Stimulated activated naive B cell treated with anti-CD40 and anti-IgM and Interleukin-4, amounts not matched to agents 10 μg/mL and 1 μg/mL and 100 μg/mL, for 72 hours (primary cell): ENCODE measurements around the gene KCNG1.
A peak's percentile ranks its signal among the peaks of the same experiment; 100 is the strongest.

Experiments
- ATAC-seq, 2 donors: fragments of 150-1000 bp; cut with Tn5 transposase; replicated peaks; 2 replicates each; pipeline ENCODE4 v1.10.0; 2021; ENCODE audit warnings: moderate library complexity in 1 of 2
- DNase-seq: peaks from one replicate; pipeline ENCODE4 v3.0.0; 2021
- H3K27ac Mint-ChIP-seq: one replicate; pipeline ENCODE4 v1.8.0; 2022; ENCODE audit warnings: mild to moderate bottlenecking, mixed read lengths
- H3K27me3 Mint-ChIP-seq, 2 donors: one replicate each; pipeline ENCODE4 v1.8.0; 2022; ENCODE audit warnings: mixed read lengths in 2 of 2
- H3K36me3 Mint-ChIP-seq, 2 donors: one replicate each; pipeline ENCODE4 v1.8.0; 2022; ENCODE audit warnings: mixed read lengths in 2 of 2, mild to moderate bottlenecking in 1 of 2
- H3K4me1 Mint-ChIP-seq, 2 donors: one replicate each; pipeline ENCODE4 v1.8.0; 2022; ENCODE audit warnings: mixed read lengths in 2 of 2, mild to moderate bottlenecking in 1 of 2
- H3K4me3 Mint-ChIP-seq, 2 donors: one replicate each; pipeline ENCODE4 v1.8.0; 2022; ENCODE audit warnings: mild to moderate bottlenecking in 2 of 2, mixed read lengths in 2 of 2, moderate library complexity in 1 of 2
- H3K9me3 Mint-ChIP-seq, 2 donors: one replicate each; pipeline ENCODE4 v1.8.0; 2022; ENCODE audit warnings: mixed read lengths in 2 of 2, mild to moderate bottlenecking in 1 of 2

Gene KCNG1

DNA sequence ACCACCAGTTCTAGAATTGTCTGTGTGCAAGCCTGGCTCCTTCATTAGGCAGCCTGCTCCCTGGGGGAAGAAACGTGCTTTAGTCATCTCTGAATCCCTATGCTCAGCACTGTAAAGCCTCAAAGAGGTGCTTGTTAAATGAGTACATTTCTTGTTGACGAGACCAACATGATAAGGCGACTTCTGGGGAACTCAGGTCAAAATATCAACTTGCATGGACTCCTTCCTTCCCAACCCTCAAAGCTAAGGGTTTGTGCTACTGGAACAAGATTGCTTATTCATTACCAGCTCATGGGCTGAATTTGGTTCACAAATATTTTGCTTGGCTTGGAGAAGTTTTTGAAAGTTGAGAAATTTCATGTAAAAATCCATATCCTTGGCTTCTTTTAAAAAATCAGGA, 10.6 kb downstream of the KCNG1 start:
- H3K4me1 Mint-ChIP-seq, result peaks cover 17 to 28% of the 10 kb centered on the region in 2 donors
- no peak overlapping the region for H3K27ac Mint-ChIP-seq
- peaks cover 8 to 18% of the 10 kb centered on the region in 2 donors for H3K36me3 Mint-ChIP-seq
- H3K4me3 Mint-ChIP-seq, result no peak overlapping the region
- DNase-seq (no peak), ATAC-seq (no peak)
- H3K27me3 Mint-ChIP-seq, result peaks cover 19 to 29% of the 10 kb centered on the region in 2 donors
- H3K9me3 Mint-ChIP-seq, result no peaks in the 10 kb centered on the region

DNA sequence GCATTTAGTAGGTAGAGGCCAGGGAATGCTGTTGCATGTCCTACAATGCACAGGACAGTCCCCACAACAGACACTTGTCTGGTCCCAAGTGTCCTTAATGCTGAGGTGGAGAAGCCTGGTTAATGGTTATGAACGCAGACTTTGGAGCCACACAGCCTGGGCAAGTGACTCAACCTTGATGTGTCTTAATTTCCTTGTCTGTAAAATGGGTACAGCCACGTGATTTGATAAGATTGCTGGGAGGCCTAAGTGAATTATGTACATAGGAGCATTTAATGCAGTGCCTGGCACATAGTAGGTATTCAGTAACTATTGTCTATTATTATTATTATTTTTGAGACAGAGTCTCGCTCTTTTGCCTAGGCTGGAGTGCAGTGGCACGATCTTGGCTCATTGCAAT, 11.4 kb downstream of the KCNG1 start:
- peaks cover 15 to 20% of the 10 kb centered on the region in 2 donors for H3K4me1 Mint-ChIP-seq
- H3K36me3 Mint-ChIP-seq, result peaks cover 3 to 17% of the 10 kb centered on the region in 2 donors
- H3K27ac Mint-ChIP-seq, result no peak overlapping the region
- peaks cover 19 to 24% of the 10 kb centered on the region in 2 donors for H3K27me3 Mint-ChIP-seq
- DNase-seq (no peak), ATAC-seq (no peak)
- H3K9me3 Mint-ChIP-seq, result no peaks in the 10 kb centered on the region
- H3K4me3 Mint-ChIP-seq, result no peak overlapping the region

DNA sequence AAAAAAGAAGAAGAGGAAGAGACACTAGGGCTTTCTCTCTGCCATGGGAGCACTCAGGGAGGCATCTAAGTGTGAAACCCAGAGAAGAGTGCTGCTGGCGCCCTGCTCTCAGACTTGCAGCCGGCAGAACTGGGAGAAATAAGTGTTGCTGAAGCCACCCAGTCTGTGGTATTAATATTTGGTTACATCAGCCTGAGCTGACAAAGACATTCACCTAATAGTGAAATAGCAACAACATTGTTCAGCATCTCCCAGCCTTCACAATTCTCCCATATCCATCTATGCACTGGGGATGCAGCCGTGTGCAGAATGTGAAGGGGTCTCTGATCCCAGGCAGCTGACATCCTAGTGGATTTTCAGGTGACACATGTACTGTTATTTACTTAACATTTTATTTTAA, 12.0 kb downstream of the KCNG1 start:
- H3K9me3 Mint-ChIP-seq, result no peaks in the 10 kb centered on the region
- H3K27me3 Mint-ChIP-seq, result peaks cover 19 to 23% of the 10 kb centered on the region in 2 donors
- DNase-seq, result no peak
- ATAC-seq, result no peak
- H3K4me3 Mint-ChIP-seq, result no peak overlapping the region
- peaks cover 15 to 20% of the 10 kb centered on the region in 2 donors for H3K4me1 Mint-ChIP-seq
- peaks cover 4 to 18% of the 10 kb centered on the region in 2 donors for H3K36me3 Mint-ChIP-seq
- H3K27ac Mint-ChIP-seq, result no peak overlapping the region

DNA sequence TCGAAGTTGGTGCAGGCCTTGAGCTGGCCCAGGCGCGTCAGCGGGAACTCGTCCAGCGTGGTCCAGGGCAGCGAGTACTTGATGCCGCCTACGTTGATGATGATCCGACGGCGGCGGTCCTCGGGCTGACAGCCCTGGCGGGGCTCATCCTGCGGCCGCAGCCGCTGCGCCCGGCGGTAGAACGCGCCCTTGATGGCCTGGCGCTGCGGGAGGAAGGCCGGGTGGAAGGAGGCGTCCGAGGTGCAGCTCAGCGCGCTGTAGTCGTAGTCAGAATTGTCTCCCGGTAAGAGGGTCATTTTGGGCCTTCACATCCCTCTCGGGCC, 12.9 kb downstream of the KCNG1 start:
- no peaks in the 10 kb centered on the region for H3K9me3 Mint-ChIP-seq
- H3K36me3 Mint-ChIP-seq, result peaks cover 9 to 18% of the 10 kb centered on the region in 2 donors
- no peak overlapping the region for H3K4me3 Mint-ChIP-seq
- ATAC-seq (no peak), DNase-seq (no peak)
- no peak overlapping the region for H3K27ac Mint-ChIP-seq
- peaks cover 18 to 19% of the 10 kb centered on the region in 2 donors for H3K27me3 Mint-ChIP-seq
- H3K4me1 Mint-ChIP-seq, result peaks cover 7 to 10% of the 10 kb centered on the region in 2 donors

DNA sequence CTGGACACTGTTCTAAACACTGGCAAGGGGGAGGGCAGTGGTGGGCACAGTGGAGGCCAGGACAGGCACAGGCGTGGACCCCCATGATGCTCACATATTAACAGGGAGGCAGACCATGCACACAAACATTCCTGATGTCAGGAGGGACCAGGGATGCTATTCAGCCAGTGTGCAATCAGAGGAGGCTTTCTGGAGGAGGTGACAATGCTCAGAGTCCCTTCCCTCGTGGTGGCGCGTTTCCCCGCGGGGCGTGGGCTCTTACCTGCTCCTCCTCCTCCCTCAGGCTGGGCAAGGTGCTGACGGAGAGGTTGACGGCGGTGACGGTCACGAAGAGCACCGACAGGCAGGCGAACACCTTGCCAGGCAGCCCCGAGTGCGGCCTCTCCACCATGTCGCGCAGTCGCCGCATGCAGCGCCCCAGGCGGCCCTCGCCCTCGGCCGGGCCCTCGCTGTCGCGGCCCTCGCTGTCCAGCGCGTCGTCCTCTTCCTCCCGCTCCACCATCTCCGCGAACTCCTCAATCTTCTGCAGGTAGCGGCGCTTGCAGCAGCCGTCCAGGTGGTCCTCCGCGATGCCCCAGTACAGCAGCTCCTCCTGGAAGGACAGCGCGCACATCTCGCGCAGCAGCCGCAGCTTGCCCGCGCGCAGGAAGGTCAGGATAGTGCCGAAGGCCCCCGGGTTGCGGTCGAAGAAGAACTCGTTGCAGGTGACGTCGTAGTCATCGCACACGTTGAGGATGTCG, 13.4 kb downstream of the KCNG1 start:
- no peak overlapping the region for H3K4me3 Mint-ChIP-seq
- no peaks in the 10 kb centered on the region for H3K9me3 Mint-ChIP-seq
- peaks cover 14 to 17% of the 10 kb centered on the region in 2 donors for H3K27me3 Mint-ChIP-seq
- H3K36me3 Mint-ChIP-seq, result peaks cover 12 to 21% of the 10 kb centered on the region in 2 donors
- ATAC-seq, result no peak
- peaks cover 3 to 5% of the 10 kb centered on the region in 2 donors for H3K4me1 Mint-ChIP-seq
- no peak for DNase-seq
- peak overlapping the region; percentile 56 for H3K27ac Mint-ChIP-seq

DNA sequence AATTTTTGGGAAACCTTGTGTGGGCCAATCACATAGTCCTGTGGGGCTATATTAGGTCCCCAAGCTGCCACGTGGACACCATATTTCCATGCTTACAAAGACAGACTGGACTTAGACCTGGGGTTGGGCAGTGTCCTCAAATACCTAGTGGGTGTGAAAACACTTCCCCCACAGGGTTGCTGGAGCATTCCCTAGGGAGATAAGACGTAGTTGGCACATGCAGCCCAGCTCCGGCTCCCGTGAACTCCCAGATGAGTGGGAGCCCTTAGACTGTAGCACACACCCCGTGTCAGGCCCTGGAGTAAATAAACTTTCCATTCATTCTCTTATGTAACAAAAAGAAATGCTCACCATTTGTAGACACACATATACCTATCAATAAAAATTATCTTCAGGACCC, 14.2 kb downstream of the KCNG1 start:
- no peaks in the 10 kb centered on the region for H3K9me3 Mint-ChIP-seq
- peaks cover 15 to 21% of the 10 kb centered on the region in 2 donors for H3K36me3 Mint-ChIP-seq
- ATAC-seq (no peak), DNase-seq (no peak)
- no peak overlapping the region for H3K27ac Mint-ChIP-seq
- peaks cover 8 to 9% of the 10 kb centered on the region in 2 donors for H3K27me3 Mint-ChIP-seq
- H3K4me3 Mint-ChIP-seq, result no peak overlapping the region
- H3K4me1 Mint-ChIP-seq, result no peaks in the 10 kb centered on the region

DNA sequence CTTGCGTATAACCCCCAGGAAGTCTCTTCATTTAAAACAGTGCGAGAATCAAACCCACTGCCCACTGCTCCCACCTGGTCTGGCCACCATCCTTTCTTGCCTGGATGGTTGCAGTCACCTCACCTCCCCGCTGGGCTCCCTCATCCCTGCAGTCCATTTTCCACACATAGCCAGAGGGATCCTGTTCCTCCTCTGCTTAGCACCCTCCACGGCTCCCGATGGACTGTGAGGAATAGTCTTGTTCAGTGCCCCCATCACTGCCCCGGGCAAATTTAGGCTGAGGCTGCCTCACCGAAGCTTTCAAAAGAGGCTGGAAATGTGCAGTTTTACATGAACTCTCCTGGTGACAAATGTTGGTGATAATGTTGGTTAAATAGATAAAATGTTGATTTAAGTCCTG, 17.7 kb downstream of the KCNG1 start:
- Mint-ChIP-seq H3K36me3 (peaks cover 17 to 29% of the 10 kb centered on the region in 2 donors), H3K27ac (no peak overlapping the region), H3K4me3 (no peak overlapping the region), H3K27me3 (peaks cover 12 to 15% of the 10 kb centered on the region in 2 donors), H3K9me3 (no peaks in the 10 kb centered on the region), H3K4me1 (no peaks in the 10 kb centered on the region)
- no peak for DNase-seq
- ATAC-seq, result no peak

DNA sequence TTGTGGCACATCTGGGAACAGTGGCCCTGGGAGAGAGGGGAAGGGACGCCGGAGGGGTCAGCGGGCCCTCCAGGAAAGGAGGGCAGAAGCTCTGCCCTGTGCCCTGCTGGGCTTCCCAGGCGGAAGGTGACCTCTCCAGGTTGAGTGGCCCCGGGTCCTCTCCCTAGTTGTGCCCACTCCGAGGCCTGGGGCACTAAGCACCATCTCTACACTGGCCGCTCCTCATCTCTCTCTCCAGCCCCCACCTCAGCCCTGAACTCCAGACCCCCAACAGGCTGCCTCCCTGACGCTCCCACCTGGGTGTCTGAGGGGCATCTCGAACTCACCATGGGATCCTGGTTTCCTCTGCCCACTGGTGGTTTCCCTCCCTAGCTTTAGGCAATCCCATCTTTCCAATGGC, 18.1 kb downstream of the KCNG1 start:
- Mint-ChIP-seq H3K4me1 (no peaks in the 10 kb centered on the region), H3K27me3 (peaks cover 14 to 18% of the 10 kb centered on the region in 2 donors), H3K9me3 (no peaks in the 10 kb centered on the region), H3K36me3 (peaks cover 16 to 27% of the 10 kb centered on the region in 2 donors), H3K4me3 (no peak overlapping the region), H3K27ac (no peak overlapping the region)
- no peak for ATAC-seq
- no peak for DNase-seq

DNA sequence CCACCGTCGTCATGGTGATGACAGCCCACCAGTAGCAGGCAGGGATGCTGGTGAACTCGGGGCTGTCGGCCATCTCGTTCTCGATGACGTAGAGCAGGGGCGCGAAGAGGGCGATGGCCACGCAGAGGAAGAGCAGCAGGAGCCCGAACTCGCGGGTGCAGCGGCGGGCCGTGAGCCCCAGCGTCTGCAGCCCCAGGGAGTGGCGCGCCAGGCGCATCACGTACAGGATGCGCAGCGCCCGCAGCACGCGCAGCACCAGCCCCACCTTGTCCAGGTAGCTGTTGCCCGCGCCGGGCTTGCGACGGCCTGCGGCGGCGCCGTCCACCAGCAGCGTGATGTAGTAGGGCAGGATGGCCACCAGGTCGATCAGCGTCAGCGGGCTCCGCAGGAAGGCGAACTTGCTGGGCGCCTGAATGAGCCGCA, 18.6 kb downstream of the KCNG1 start:
- ATAC-seq (no peak), DNase-seq (no peak)
- Mint-ChIP-seq H3K36me3 (peaks cover 14 to 24% of the 10 kb centered on the region in 2 donors), H3K4me1 (no peaks in the 10 kb centered on the region), H3K4me3 (no peak overlapping the region), H3K27me3 (peaks cover 17 to 22% of the 10 kb centered on the region in 2 donors), H3K9me3 (no peaks in the 10 kb centered on the region), H3K27ac (no peak overlapping the region)

DNA sequence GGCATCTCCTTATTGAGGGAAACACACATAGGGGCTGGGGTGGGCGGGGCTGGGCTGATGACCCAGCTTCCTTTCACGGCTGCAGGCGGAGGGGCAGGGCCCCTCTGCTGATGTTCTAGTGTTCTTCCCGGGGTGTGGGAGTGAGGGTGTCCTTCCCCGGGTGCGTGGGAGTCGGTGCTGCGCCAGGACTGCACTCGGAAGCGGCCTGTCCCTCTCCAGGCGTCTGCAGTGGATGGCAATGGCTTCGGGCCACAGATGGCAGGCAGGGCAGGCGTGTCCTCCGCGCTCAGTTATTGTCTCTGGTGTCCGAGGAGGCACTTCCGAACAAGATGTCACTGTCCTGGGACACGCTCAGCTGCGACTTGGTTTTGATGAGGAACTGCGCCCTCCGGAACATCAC, 19.2 kb downstream of the KCNG1 start:
- H3K36me3 Mint-ChIP-seq, result peaks cover 14 to 21% of the 10 kb centered on the region in 2 donors

DNA sequence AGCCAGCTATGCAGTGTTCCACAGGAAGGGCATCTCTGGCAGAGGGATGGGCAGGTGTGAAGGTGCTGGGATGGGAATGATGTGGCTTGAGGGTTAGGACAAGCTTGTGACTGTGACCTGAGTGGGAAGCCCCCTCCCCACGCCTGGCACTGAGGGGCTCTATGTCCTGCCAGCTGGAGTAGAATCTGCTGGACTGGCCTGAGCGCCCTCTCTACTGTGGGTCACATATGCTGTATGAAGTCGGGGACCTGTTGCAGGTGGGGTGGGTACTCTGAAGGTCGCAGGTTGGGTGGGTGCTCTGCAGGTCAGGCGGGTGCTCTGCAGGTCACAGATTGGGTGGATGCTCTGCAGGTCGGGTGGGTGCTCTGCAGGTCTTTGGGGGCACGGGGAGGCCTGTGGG, 20.3 kb downstream of the KCNG1 start:
- ATAC-seq (no peak), DNase-seq (no peak)
- Mint-ChIP-seq H3K36me3 (peaks cover 14 to 21% of the 10 kb centered on the region in 2 donors), H3K27me3 (peaks cover 26 to 29% of the 10 kb centered on the region in 2 donors), H3K27ac (no peak overlapping the region), H3K4me1 (no peaks in the 10 kb centered on the region), H3K4me3 (no peak overlapping the region), H3K9me3 (no peaks in the 10 kb centered on the region)

More for the DNA sequence above, 19.2 kb downstream of the KCNG1 start:
- no peak overlapping the region for H3K27ac Mint-ChIP-seq
- H3K4me1 Mint-ChIP-seq, result no peaks in the 10 kb centered on the region
- ATAC-seq (no peak), DNase-seq (no peak)
- H3K4me3 Mint-ChIP-seq, result no peak overlapping the region
- H3K27me3 Mint-ChIP-seq, result peaks cover 23 to 27% of the 10 kb centered on the region in 2 donors
- no peaks in the 10 kb centered on the region for H3K9me3 Mint-ChIP-seq

DNA sequence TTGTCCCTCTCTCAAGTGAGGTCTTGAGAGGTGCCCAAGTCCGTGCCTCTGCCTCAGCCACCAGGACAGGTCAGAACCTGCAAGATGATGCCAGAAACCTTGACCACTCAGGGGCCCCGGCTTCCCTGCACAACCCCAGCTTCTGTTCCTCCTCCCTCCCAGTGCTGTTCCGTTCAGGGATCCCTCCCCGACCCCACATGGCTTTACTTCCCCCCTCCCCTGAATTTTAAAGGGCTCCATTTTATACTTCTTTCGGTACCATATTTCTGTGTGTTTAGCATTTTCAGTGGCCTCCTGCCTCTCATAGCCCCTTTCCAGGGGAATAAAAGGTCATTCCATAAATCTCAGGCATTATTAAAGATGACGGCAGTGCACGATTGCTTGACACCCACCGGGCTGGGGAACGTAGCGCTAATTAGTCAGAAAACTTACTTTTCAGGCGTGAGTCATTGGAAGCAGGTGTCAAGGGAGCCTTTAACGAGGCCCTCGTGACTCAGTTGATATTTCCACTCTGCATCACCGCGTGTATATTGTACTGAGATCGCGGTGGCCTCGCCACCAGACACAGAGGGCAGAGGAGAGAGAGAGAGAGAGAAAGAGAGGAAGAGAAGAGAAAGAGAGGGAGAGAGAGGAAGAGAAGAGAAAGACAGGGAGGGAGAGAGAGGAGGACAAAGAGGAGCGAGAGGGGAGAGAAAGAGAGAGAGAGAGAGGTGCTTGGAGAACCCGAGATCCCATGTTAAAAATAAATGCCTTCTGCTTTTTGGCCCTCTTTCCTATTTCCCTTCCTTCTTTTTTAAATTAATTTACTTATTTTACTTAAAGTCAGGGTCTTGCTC, 21.3 kb downstream of the KCNG1 start:
- Mint-ChIP-seq H3K4me1 (no peaks in the 10 kb centered on the region), H3K9me3 (no peaks in the 10 kb centered on the region), H3K4me3 (no peak overlapping the region), H3K27me3 (peaks cover 26 to 29% of the 10 kb centered on the region in 2 donors), H3K27ac (no peak overlapping the region), H3K36me3 (peaks cover 14 to 20% of the 10 kb centered on the region in 2 donors)
- DNase-seq (no peak), ATAC-seq (no peak)

DNA sequence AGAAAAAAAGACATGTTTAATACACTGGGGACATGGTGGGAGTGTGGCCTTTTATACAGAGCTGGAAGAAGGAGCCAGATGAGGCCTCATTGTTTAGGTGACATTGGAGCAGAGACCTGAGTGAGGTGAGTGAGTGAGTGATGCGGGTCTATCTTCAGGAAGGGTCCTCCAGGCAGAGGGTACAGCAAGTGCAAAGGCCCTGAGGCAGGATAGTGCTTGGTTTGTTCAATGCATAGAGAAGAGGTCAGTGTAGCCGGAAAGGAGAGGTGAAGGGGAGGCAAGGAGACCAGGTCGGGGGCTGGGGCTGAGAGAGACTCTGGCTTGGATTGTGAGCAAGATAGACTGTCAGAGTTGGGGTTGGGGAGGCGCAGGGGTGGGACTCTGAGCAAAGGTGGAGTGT, 23.6 kb downstream of the KCNG1 start:
- ATAC-seq (no peak), DNase-seq (no peak)
- no peak overlapping the region for H3K4me3 Mint-ChIP-seq
- H3K27ac Mint-ChIP-seq, result peak overlapping the region; percentile 4
- H3K36me3 Mint-ChIP-seq, result peaks cover 5 to 7% of the 10 kb centered on the region in 2 donors
- H3K9me3 Mint-ChIP-seq, result no peaks in the 10 kb centered on the region
- H3K27me3 Mint-ChIP-seq, result peaks cover 17 to 21% of the 10 kb centered on the region in 2 donors
- no peaks in the 10 kb centered on the region for H3K4me1 Mint-ChIP-seq

DNA sequence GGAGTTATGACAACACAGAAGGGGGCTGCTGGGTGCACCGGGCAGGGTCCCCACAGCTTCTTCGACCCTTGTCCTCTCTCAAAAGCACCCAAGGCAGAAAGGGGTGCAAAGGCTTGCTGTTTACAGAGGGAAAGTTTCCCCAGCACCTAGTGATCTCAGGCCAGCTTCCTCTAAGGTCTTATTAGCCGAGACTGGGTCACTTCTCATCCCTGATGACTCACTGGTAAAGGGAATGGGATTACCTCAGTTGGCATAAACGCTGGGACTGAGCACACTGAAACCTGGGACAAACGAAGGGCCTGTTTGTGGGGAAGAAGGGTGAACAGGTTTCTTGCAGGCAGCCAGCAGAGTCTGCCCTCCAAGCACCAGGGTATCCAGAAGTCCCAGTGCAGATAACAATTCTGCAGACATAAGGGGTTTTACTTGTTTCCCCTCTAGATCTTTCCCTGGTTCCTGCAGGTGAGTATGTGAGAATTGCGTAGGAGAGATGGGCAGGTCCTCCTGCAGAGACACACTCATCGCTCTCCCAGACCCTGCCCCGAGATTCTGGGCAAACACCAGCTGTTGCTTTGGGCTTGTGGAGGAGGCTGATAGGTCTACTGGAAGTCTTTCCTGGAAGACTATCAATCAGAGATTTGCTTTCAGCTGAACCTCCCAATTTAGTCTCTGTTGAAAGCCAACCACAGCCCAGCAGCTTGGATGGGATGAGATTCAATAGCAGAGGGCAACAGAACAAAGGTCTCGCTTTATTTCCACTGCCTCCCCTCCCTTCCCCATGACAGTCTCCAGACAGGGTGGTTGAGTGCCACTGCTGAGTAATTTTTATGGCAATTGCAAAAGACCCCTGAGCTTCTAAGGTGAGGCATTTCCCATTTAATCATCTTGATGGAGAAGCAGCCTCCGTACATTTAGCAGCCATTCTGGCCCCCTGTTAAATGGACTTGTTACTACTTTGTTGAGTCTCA, 25.7 kb downstream of the KCNG1 start:
- H3K36me3 Mint-ChIP-seq, result no peaks in the 10 kb centered on the region
- ATAC-seq (no peak), DNase-seq (no peak)
- no peak overlapping the region for H3K27ac Mint-ChIP-seq
- H3K4me1 Mint-ChIP-seq, result peaks cover 6 to 12% of the 10 kb centered on the region in 2 donors
- H3K27me3 Mint-ChIP-seq, result peaks cover 17 to 24% of the 10 kb centered on the region in 2 donors
- H3K9me3 Mint-ChIP-seq, result peaks cover 0 to 4% of the 10 kb centered on the region in 2 donors
- H3K4me3 Mint-ChIP-seq, result no peak overlapping the region
